ENCODE results near the gene TP53RK.
"Not testable (repeated sequence)": the region's sequence is repeated elsewhere in the genome, so short reads cannot be mapped to it uniquely, and the experiment has no call there.

Gene TP53RK

GRCh38 chr20:46682063-46682821, 7.0 kb downstream of the TP53RK start:
- FAIRE-seq, result no peak

GRCh38 chr20:46681032-46681854, 8.0 kb downstream of the TP53RK start:
- peak; percentile 72 for FAIRE-seq

GRCh38 chr20:46680684-46681031, 8.6 kb downstream of the TP53RK start:
- no peak for FAIRE-seq

- no peak for FAIRE-seq
Observed at GRCh38 chr20:46678516-46678915, 10.7 kb downstream of the TP53RK start.

- FAIRE-seq, result no peak
Observed at GRCh38 chr20:46677608-46678007, 11.6 kb downstream of the TP53RK start.

GRCh38 chr20:46676649-46677316, 12.5 kb downstream of the TP53RK start:
- not testable (repeated sequence) for FAIRE-seq

- FAIRE-seq, result no peak
Observed at GRCh38 chr20:46674253-46675083, 14.8 kb downstream of the TP53RK start.

GRCh38 chr20:46673394-46674252, 15.6 kb downstream of the TP53RK start:
- no peak for FAIRE-seq

GRCh38 chr20:46672543-46673148, 16.6 kb downstream of the TP53RK start:
- no peak for FAIRE-seq

- FAIRE-seq, result no peak
Observed at GRCh38 chr20:46671866-46672542, 17.2 kb downstream of the TP53RK start.

- FAIRE-seq, result no peak
Observed at GRCh38 chr20:46670585-46671584, 18.4 kb downstream of the TP53RK start.

GRCh38 chr20:46670228-46670584, 19.0 kb downstream of the TP53RK start:
- FAIRE-seq, result no peak

GRCh38 chr20:46666818-46667515, 22.3 kb downstream of the TP53RK start:
- FAIRE-seq, result no peak

GRCh38 chr20:46666306-46666705, 22.9 kb downstream of the TP53RK start:
- no peak for FAIRE-seq

- no peak for FAIRE-seq
Observed at GRCh38 chr20:46665602-46666001, 23.6 kb downstream of the TP53RK start.

- FAIRE-seq, result no peak
Observed at GRCh38 chr20:46663531-46663930, 25.7 kb downstream of the TP53RK start.

- FAIRE-seq, result no peak
Observed at GRCh38 chr20:46661659-46662058, 27.6 kb downstream of the TP53RK start.

GRCh38 chr20:46660487-46660886, 28.8 kb downstream of the TP53RK start:
- no peak for FAIRE-seq

GRCh38 chr20:46657618-46658017, 31.6 kb downstream of the TP53RK start:
- FAIRE-seq, result no peak
